Cerebellar nuclear complex (tissue), 1 donor: Measurements from ENCODE around the gene RAE1.
A peak's percentile ranks its signal among the peaks of the same experiment; 100 is the strongest.

Experiments
- DNase-seq, 2 experiments: peaks; one replicate each; lab custom pipeline; 2025; lab: John Stamatoyannopoulos, UW

RAE1 gene

DNA sequence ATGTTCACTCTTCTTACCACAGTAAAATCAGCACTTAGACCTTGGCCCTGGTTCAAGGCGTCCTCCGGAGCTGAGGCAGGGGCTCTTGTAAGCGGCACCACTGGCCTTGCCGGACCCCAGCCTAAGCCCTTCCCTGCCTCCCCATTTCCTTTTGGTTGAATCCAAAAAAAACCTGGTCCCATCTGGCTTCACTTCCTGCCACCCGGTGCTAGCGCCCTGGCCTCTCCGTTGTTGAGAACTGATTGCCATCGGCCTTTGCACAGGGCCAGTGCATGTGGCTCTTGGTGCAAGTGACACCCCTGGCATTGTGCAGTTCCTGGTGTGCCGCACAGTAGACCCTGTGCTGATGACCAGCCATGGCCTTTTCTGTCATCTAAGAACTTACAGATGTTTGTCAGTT, 21.1 kb downstream of the RAE1 start:
- no peak for DNase-seq

DNA sequence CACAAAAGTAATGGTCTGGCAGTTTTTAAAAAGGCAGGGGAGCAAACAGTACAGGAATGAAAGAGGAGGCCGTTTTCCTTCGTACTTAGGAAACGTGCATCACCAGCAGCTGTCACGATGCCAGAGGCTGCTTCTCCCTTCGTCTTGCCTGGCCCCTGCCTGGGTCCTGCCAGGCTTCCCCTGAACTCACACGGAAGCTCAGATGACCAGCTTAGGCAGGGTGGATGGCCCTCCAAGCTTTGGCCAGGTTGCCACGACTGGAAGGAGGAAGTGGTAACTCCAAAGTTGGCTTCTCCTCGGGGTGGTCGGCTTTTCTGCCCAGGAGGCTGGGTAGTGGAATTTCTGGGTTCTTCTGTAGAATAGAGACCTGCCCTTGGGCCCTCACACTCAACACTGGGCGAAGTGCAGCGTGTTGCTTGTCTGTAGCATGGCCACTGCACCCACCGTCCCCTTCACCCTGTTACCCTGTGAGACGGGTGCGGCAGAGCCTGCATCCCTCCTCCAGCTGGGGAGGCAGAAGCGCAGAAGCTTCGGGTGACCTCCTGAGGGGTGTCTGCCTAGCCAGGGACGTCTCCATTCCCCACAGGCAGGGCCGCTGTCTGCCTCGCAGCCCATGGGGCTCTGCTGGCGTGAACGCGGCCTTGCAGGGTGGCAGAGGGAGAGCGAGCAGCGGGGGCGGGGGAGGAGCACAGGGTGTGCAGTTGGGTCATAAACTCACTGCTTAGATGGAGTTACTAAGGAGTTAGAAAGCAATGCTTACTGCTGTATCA, 21.7 kb downstream of the RAE1 start:
- no peak for DNase-seq

DNA sequence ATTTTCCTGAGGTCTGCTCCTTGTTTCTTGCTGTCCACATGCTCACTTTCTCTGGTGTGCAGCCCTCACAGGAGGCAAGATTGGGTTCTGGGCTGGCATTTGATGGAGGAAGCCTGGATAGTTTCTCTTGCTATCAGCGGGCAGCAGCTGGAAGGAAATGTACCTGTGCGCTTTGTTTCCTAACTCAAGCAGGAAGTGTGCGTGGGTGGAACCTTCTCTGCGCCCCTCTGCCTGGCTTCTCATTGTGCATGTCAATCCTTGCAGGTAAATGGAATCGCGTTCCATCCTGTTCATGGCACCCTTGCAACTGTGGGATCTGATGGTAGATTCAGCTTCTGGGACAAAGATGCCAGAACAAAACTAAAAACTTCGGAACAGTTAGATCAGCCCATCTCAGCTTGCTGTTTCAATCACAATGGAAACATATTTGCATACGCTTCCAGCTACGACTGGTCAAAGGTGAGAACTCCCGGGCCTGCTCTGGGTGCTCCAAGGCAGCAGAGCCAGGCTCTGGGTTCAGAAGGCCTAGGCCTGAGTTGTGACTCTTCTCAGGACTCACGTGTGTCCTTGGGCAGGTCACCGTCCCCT, 23.4 kb downstream of the RAE1 start:
- DNase-seq, result no peak

DNA sequence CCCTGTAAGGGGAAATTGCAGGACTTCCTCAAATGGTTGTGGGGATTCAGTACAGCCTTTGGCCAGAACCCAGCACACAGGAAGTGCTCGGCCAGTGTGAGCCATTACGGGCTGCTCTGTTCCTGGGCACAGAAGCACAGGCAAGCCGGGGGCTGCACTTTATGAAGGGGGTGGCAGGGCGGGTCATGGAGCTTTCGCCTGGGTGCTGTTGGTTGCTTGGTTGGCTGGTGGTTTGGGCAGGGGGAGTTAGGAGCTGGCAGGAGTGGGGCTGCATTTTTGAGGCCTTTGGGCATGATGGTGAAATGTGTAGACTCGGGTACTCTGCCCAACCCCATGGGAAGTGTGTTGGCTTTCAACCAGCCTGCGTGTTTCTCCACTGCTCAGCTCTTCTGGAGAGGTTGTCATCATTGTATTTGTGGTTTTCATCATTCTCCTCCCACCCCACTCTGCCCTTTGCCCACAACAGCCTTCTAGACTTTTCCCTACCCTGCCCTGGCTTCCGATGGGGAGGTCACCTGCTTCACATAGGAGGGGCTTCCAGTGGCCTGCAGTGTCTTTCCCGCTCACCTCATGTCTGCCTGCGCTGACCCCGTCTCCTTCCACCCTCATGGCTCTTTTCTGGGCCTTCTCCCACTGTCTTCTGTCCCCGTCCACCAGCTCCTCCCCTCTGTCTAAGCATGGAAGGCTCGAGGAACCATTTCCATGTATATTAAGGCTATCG, 24.0 kb downstream of the RAE1 start:
- DNase-seq, result no peak

DNA sequence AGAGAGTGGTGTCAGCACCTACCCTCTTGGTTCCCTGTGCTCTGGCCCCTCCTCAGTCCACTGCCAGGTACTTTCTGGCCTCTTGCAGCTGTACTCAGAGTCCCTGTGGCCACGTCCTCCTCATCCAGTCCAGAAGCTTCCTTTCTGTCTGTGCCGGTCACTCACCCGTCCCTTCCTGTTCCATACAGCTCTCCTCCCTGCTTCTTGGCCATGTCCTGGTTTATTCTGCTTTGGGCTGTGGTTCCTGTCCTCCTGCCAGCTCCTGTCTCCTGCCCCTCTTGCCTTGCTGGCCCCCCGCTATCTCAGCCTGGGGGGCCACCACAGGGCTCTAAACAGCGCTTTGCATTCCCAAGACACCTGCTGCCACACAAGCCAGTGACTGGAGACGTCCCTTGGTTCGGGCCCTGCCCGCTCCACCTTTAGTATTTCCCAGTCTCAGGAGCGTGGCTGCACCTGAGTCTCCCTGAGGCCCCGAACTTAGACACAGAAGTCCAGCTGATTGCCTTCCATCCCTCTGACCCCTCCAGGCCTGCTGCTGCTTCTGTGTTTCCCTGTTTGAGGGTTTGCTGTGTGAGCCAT, 24.7 kb downstream of the RAE1 start:
- DNase-seq, result no peak

DNA sequence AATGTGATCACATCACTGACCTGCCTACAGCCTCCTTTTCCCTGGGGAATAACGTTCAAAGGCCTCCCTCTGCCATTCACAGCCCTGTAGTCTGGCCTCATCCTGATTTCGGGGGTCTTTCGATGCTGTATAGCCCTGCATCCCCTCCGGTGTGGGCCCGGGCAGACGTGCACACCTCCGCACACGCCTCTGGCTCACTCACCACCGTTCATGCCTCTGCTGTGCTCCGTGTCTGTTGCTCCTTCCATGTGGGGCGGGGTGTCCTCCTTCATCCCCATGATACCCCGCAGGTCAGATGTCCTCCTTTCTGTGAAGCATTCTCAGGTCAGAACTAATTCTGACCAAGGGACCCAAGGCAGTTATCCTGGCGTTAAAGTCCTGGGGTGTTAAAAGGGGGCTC, 26.3 kb downstream of the RAE1 start:
- DNase-seq, result no peak

DNA sequence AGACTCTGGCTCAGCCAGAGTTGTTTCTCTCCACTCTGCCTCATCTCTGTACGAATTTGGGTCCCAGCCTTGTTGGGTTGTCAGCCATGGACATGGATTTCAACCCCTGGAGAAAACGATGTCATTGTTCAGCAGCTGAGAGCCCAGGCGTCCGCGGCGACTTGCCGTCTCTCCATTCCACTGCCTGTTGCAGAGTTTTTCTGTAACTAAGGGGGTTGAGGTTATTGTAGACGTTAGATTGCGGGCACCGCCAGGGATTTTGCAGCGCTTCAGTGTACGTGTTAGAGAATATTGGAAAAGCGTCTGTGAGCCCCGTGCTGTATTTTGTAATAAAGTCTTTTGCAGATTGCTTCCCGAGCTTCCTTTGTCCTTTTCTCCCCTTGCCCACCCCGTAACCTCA, 27.1 kb downstream of the RAE1 start:
- DNase-seq, result no peak

DNA sequence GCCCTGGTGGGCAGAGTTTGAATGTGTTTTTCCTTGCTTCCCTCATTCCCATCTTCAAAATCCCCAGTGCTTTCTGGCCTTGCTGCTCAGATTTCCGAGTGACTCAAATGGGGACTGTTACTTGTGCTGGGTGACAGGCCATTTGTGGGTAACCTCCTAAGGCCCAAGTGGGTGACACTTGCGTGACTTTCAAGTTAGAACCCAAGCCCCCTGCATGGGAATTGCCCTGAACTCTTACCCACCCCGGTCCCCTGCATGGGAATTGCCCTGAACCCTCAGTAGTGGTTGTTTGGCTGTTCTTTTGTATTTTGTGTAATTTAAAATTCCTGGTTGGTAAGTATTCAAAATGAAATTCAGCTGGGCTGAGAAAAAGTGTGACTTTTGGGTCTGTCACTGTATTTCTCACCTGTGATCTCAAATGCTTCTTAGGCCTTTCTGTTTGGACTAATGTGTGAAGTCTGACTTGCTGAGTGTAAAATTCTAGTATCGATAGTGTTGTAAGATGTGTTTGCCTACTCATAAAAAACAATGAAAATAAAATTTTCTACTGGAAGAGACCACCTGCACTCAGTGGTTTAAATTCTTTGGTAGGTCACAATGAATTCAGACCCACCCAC, 27.7 kb downstream of the RAE1 start:
- no peak for DNase-seq

DNA sequence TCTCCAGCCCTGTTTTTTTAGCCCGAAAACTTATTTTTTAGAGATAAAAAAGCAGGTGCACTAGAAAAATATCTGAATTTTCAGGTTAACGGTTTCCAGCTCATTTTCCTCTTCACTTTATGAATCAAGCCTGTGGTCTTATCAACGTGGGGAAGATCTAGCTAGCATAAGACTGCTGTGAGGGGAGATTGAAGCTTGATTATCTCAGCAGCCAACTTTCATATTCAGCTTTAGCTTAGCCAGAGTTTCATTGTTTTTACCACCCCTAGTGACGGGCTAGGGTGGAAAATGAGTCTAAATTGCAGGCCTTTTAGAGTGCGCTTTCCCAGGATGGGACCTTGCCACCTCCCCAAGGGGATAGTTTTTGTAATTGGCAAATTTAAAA, 28.2 kb downstream of the RAE1 start:
- DNase-seq, result no peak

DNA sequence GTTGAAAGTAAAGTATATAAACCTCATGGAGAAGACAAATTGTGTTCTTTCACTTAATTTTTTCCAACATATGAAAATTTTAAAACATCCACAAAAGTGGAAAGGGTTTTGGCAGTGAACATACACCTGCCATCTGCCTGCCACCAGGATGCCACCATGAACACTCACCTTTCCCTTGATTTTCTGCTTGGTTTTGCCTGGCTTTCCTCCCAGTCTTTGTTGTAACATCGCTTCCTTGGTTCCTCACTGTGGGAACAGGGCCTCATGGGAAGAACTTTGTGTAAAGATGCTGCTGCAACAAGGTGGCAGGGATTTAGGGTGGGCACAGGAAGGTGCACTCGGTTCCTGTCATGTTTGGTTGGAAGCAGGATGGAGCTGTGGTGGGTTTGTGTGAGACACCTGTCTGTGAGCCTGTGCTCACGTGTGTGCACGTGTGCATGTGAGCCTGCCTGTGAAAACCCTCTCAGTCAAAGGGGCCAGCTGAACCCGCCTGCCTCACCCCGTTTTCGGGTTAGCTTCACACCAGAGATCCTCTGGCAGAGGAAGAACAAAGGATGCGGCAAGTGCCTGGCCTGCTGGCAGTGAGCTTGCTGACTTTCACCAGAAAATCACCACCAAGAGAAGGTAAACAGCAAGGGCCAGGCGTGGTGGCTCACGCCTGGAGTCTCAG, 29.2 kb downstream of the RAE1 start:
- peak in 1 of 2 experiments; percentile 12 for DNase-seq

DNA sequence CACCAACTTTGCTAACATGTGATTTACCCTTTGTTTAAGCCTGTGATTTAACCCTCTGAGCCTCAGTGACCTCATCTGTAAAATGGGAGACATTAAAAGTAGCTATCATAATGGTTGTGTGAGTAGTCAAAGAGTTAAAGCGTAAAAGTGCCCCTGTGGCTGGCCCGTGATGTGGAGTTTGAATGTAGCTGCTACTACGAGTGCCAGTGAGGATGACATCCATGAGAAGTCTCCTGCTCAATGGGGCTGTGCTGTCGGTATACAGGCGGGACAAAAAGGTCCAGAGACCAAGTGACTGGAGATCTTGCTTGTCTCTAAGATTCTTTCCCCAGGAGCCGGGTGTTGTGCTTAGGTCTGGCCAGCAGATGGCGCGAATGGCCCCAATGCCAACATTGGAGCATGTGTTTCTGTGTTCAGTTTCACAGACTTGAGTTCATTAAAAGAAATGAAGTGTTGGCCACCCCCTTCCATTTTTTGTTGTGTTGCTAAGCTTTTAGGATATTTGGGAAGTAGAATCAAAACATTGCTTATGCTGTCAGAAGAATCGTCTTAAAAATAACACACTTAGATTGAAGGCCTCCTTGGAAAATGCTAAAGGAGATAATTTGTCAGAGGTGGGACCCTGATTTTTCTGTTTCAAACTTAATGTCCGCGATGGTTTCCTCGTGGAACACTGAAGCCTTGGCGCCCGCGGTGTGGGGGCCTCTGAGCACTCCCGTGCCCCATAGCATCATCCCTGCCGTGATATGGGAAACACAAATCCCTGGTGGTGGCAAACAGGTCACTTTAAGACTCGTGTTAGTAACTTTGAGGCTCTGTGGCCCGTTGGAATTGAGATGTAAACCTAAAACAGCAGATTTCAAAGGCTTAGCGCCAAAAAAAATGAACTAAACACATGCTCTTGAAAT, 30.8 kb downstream of the RAE1 start:
- DNase-seq, result peak in 1 of 2 experiments; percentile 60

DNA sequence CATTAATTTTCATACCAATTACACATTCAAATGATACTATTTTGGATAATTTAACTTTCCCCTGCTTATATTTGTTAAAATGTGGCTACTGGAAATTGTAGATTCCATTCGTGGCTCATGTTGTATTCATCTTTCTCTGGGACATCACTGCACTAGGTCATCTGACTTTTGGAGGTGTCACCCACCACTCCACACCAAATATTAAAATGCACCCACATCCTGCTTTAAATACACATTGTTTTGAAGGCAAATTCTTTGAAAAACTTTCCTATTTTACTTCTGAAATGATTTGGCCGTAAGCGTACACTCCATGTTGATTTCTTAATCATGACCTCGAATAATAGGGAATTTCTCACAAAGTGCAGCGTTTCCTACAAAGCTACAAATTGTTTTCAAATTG, 31.5 kb downstream of the RAE1 start:
- no peak for DNase-seq

DNA sequence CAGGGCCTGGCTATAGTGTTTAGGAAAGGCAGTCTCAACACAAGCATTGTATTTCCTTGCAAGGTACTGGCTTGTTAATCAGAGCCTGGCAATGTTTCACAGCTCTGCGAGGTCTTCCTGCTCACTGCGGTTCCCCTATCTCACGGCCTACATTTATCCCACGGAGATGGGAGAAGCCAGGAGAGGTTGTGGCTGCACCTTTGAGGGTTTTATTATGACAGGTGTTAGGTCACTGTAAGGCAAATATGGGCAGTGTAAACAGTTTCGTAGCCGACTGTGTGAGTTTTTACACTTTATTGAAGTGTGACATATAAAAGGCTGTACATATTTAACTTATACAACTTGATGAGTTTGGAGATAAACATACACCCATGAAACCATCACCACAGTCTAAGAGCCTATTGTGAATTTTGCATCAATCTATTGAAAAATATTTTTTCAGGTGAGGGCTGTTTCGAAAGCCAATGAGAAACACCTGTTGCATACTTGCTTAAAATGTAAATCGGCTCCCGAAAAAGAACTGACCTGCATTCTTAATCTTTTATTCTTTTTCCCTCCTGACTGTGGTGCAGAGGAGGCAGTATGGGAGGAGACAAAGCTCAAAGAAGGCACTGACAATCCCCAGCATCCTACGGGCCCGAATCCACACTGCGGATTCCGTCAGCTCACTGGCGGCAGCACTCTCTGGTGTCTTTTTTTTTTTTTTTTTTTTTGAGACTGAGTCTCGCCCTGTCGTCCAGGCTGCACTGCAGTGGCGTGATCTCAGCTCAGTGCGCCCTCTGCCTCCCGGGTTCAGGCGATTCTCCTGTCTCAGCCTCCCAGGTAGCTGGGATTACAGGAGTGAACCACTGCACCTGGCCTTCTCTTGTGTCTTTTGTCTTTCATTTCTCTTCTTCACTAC, 32.6 kb downstream of the RAE1 start:
- no peak for DNase-seq

DNA sequence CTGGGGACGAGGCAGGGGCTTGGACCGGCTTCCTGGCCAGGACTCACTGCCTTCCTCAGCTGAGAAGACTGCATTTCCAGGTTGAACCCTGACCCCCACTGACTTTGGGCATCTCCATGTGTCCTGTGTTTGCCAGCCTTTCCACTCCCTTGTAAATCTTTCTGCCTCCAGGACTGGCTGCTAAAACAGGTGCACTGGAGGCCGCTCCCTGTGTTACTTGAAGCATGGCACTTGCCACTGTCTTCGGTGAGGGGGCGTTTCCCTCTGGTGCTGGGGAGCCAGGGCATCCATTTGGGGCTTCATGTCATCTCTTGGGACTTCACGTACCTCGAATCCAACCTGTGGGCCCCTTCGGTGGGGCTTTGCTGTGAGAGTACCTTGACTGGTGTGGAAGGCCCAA, 33.4 kb downstream of the RAE1 start:
- DNase-seq, result no peak

DNA sequence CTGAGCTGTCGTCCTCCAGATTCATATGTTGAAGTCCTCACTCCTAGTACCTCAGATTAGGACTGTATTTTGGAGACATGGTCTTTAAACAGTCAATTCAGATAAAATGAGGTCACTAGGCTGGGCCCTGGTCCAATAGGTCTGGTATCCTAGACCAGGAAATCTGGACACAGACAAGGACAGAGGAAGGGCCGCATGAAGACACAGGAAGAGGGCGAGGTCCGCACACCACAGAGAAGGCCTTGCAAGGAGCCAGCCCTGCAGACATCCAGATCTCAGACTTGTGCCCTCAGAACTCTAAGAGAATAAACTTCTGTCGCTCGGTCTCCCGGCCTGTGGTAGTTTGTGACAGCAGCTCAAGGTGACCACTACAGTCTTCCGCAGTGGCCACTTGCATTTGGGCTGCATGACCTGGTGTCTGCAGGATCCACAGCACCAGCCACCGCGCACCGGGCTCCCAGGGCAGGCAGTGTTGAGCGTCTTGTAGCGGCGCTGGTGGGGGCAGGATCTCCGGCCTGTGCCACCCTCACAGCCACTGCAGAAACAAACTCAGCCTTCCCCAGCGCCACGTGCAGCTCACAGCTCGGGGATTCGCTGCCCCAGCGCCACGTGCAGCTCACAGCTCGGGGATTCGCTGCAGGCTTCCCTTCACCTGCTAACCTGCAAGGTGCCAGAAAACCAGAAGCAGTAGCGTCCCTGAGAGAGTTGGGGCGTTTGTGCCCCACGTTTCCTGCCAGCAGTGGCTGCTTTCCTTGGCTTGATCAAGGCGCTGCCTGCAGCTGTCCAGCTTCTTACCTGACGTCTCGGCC, 34.1 kb downstream of the RAE1 start:
- no peak for DNase-seq

DNA sequence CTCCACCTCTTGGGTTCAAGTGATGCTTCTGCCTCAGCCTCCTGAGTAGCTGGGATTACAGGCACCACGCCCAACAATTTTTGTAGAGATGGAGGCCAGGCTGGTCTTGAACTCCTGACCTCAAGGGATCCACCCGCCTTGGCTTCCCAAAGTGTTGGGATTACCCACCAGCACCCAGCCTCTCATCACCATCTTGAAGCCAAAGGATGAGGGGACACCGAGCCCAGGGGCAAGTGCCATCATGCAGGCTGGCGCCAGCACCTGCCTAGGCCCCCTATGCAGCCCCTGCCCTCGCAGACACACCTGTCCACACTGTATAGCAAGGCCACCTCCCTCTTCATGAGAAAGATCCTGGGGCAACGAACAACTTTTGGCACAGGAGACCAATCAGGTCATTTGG, 34.9 kb downstream of the RAE1 start:
- DNase-seq, result no peak

DNA sequence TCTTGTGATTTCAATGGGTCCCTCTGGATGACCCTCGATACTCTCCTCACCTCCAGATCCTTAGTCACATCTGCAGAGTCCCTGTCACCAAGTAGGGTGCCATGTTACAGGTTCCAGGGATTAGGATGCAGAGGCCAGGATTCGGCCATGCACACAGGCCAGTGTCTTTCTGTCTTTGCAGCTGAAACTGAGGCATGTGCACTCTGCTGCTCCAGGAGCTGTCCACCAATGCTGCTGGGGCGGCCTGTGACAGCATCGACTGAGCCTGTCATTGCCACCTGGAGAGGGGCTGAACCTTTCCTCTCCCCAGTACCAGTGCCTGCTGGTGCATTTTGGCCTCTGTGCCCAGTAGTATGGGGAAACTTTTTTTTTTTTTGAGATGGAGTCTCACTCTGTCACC, 35.7 kb downstream of the RAE1 start:
- DNase-seq, result no peak

DNA sequence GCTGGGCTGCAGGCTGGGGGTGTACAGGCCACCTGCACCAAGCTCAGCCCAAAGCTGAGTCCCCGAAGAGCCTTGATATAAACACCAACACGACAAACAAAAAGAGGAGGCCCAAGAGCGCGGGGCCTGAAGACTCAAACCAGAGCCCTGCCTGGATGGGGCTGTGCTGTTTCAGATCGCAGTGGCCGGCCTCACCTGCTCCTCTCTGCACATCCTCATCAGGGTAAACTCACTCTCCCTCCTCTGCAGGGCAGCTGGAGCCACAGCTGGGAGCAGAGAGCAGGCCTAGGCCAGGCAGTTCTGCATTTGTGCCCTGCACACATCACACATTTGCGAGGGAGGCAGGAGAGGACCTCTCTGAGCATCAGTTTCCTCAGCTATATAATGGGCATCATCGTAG, 36.4 kb downstream of the RAE1 start:
- DNase-seq, result no peak

DNA sequence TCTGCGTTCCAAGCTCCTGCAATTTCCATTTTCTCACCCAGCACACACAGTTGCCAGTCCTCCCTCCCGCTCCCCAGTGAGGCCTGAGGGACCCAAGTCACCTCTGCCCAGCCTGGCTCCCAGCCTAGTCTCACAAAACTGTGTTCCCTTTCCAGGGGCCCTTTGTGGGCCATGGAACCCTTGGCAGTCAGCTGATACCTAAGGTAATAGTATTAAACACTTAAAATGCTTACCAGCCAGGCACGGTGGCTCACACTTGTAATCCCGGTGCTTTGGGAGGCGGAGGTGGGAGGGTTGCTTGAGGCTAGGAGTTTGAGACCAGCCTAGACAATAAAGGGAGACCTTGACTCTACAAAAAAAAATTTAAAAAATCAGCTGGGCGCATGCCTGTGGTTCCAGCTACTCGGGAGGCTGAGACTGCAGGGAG, 36.9 kb downstream of the RAE1 start:
- DNase-seq, result no peak
